ENCODE data around the gene TNFRSF8. TPM values are rescaled to one million over a fixed set of nuclear protein-coding genes. Genes with fewer than 3 reads are reported as not detected.
"Not testable (repeated sequence)": the region's sequence is repeated elsewhere in the genome, so short reads cannot be mapped to it uniquely, and the experiment has no call there.

The TNFRSF8 gene
- total and polyA plus RNA-seq, 2 of the 4 experiments (the other 2 are of a cell fraction), result under 0.01 to 0.31 TPM

DNA sequence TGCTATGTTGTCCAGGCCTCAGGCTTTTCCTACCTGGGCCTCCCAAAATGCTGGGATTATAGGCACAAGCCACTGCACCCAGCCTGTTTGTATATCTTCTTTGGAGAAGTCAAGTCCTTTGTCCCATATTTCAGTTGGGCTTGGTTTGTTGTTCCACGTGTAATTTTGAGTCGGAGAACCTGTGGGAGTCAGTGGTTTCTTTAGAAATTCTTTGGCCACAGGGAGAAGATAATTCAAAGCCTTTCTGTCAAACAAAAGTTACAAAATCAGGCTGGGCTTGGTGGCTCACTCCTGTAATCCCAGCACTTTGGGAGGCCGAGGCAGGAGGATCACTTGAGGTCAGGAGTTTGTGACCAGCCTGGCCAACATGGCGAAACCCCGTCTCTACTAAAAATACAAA lies 29.7 kb upstream of the TNFRSF8 start:
- H3K27ac ChIP-seq (ENCODE audit: insufficient read depth, low read length); in situ Hi-C loops (cut with MboI; ENCODE audit: low sequenced_read_pairs); H3K4me3 ChIP-seq (ENCODE audit: insufficient read depth, low read depth, low read length); ATAC-seq (ENCODE audit: low read depth); H4K91ac ChIP-seq (ENCODE audit: insufficient read depth, low read depth, low read length); H3K18ac ChIP-seq (ENCODE audit: low read depth, low read length); CTCF ChIA-PET; H3K23ac ChIP-seq (ENCODE audit: low read depth, low read length); DNase-seq; H3K14ac ChIP-seq (replicated peaks; ENCODE audit: low read depth, low read length); H3K4me2 ChIP-seq (ENCODE audit: low read depth, low read length); H3K9me3 ChIP-seq (ENCODE audit: control insufficient read depth, insufficient read depth, low read length); H2AK9ac ChIP-seq (replicated peaks; ENCODE audit: low read depth, low read length, poor library complexity); intact Hi-C loops (cut with micrococcal nuclease); H3K9ac ChIP-seq (ENCODE audit: low read depth, low read length); H3K9me1 ChIP-seq (ENCODE audit: insufficient read depth, low read length); dilution Hi-C loops (cut with HindIII; ENCODE audit: low sequenced_read_pairs, unreplicated experiment); H2AK5ac ChIP-seq (ENCODE audit: low read depth, low read length); H4K8ac ChIP-seq (ENCODE audit: low read depth in 2 of 2, low read length in 2 of 2); H3K79me1 ChIP-seq (ENCODE audit: low read depth in 1 of 2, low read length in 2 of 2); H2AFZ ChIP-seq (replicated peaks; ENCODE audit: low read length, poor library complexity); H3K4ac ChIP-seq (ENCODE audit: low read depth, low read length); H4K5ac ChIP-seq (ENCODE audit: low read depth, low read length); H2BK120ac ChIP-seq (ENCODE audit: low read depth, low read length); H3K4me1 ChIP-seq (ENCODE audit: control insufficient read depth, insufficient read depth, low read length); H3K27me3 ChIP-seq (ENCODE audit: control insufficient read depth, insufficient read depth, low read length); H3K56ac ChIP-seq (ENCODE audit: extremely low read depth, insufficient read depth, low read length); H4K20me1 ChIP-seq (ENCODE audit: insufficient read depth, low read length); H2BK5ac ChIP-seq (ENCODE audit: low read depth, low read length, poor library complexity, severe bottlenecking); H2BK15ac ChIP-seq (ENCODE audit: low read depth, low read length); POLR2A ChIA-PET (ENCODE audit: unreplicated experiment); BruUV-seq (replicated peaks); H2BK20ac ChIP-seq (ENCODE audit: low read depth, low read length): not testable (repeated sequence)
- peaks cover 21% of the 10 kb centered on the region; the same call in 1 of the 2 replicates for H3K36me3 ChIP-seq (ENCODE audit: control insufficient read depth, insufficient read depth, low read length)
- WGBS, 2 experiments (ENCODE audit: extremely low coverage in 2 of 2, insufficient read length in 1 of 2), result 100% methylated on average over 1 of the region's 5 CpGs; no CpG with 5 or more reads in 1 of the 2 experiments

All from IMR-90 (cell line).